Activated T-helper 2 cell treated with anti-CD3 and anti-CD28 coated beads, Interferon-gamma antibody, Interleukin-2, Interleukin-4, amounts not matched to agents 10 μg/mL and 5 μg/mL and 100 μg/mL, durations not matched to agents 14 hours and 24 hours and 36 hours (primary cell): ENCODE measurements around the gene PLEKHG1. TPM values are rescaled to one million over a fixed set of nuclear protein-coding genes. Genes with fewer than 3 reads are reported as not detected.

Experiments
- DNase-seq: peaks from one replicate; pipeline ENCODE4 v3.0.0; 2021; ENCODE audit warnings: low spot score
- H3K27ac Mint-ChIP-seq: one replicate; pipeline ENCODE4 v1.8.0; 2021; ENCODE audit warnings: mixed read lengths
- H3K27me3 Mint-ChIP-seq: one replicate; pipeline ENCODE4 v1.8.0; 2021; ENCODE audit warnings: low read depth, mixed read lengths
- H3K36me3 Mint-ChIP-seq: one replicate; pipeline ENCODE4 v1.8.0; 2021; ENCODE audit warnings: low read depth, mixed read lengths
- H3K4me1 Mint-ChIP-seq: one replicate; pipeline ENCODE4 v1.8.0; 2021; ENCODE audit warnings: low read depth, mixed read lengths
- H3K4me3 Mint-ChIP-seq: one replicate; pipeline ENCODE4 v1.8.0; 2021; ENCODE audit warnings: low read depth, mild to moderate bottlenecking, moderate library complexity, mixed read lengths
- H3K9me3 Mint-ChIP-seq: one replicate; pipeline ENCODE4 v1.8.0; 2021; ENCODE audit warnings: mixed read lengths
- intact Hi-C: fragments of 100-400 bp; cut with micrococcal nuclease; formaldehyde crosslinking; loops from one replicate; pipeline ENCODE4 v1.15.1; 2023
- total RNA-seq: library from RNA; stranded (reverse); gene quantifications from 2 replicates; pipeline ENCODE4 v1.2.3, GENCODE V29; 2022

Gene PLEKHG1
- total RNA-seq, 1 donor from 2014 or later: 1.8 TPM

DNA sequence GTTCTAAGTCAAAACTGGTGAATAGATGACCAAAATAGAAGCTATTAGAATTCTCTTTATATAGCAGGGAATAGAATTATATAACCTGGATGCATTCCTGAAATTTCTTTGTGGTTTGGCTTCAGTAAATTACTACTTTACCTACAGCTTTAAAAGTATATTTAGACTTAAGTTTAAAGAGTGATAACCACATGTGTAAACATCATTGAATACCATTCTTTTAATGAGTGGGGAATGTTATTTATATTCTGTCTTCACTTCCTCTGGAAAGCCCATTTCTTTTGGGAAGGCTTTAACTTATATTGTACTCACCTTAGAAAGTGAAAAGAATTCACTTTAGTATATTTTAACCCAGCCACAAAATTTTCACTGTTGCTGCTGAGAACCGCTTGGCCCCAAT, 39.1 kb downstream of the PLEKHG1 start:
- H3K27ac Mint-ChIP-seq: no peak overlapping the region
- intact Hi-C loops: no loop called here
- H3K9me3 Mint-ChIP-seq: no peaks in the 10 kb centered on the region
- no peak overlapping the region for H3K4me3 Mint-ChIP-seq
- no peaks in the 10 kb centered on the region for H3K36me3 Mint-ChIP-seq
- H3K4me1 Mint-ChIP-seq: peaks cover 8% of the 10 kb centered on the region
- no peak for DNase-seq
- H3K27me3 Mint-ChIP-seq: peaks cover 16% of the 10 kb centered on the region

DNA sequence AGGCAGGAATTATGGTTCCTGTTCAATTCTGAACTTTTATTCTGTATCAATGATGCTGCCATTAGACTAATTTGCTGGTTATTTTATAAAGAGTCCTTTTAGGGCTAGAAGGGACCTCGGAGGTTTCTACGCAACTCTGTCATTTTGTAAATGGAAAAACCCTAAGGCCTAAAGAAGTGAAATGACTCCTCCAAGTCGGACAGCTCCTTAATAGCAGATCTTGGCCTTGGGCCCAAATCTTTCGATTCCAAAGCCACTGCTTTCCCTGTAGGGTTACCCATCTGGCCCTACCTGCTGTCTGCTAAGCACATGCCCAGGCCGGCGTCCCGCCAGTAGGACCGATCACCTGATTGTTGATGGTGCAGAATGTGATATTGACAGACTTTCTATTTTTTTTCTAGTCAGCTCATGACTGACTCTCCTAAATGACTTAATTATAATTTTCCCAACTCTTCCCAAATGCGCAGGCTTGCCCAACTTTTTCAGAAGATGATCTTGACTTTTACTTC, 40.2 kb downstream of the PLEKHG1 start:
- Mint-ChIP-seq H3K27ac (no peak overlapping the region), H3K4me3 (no peak overlapping the region), H3K27me3 (peaks cover 14% of the 10 kb centered on the region), H3K36me3 (no peaks in the 10 kb centered on the region), H3K9me3 (no peaks in the 10 kb centered on the region), H3K4me1 (peaks cover 8% of the 10 kb centered on the region)
- no peak for DNase-seq
- intact Hi-C loops: no loop called here

DNA sequence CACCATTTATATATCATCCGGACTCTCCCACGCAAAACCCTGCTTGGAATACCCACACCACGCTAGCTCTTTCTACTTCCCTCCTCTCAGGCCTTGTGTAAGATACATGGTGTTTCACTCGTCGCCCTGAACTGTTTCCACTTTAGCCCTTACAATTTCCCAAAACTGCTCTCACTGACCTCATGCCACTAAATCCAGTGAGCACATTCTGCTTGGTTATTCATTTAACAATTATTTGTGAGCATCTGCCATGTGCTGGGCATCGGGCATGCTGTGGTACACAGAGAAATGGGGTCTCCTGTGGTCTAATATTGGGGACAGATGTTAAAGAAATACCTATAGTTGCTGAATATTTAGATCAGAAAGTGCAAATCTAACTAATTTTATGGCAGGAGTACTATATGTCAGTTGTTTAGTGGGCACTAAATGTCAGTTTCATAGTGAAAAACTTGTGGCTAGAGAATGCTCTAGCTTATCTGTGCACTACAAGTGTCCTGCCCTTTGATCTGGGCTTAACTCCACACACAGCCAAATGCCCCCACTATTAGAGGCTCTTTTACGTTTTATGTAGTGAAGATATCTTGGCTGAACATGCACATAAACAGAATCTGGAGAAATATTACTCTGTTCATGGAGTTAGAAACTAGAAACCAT, 41.0 kb downstream of the PLEKHG1 start:
- intact Hi-C loops: no loop called here
- Mint-ChIP-seq H3K36me3 (no peaks in the 10 kb centered on the region), H3K27me3 (peaks cover 18% of the 10 kb centered on the region), H3K9me3 (no peaks in the 10 kb centered on the region), H3K27ac (no peak overlapping the region), H3K4me3 (no peak overlapping the region), H3K4me1 (peaks cover 8% of the 10 kb centered on the region)
- DNase-seq: no peak

DNA sequence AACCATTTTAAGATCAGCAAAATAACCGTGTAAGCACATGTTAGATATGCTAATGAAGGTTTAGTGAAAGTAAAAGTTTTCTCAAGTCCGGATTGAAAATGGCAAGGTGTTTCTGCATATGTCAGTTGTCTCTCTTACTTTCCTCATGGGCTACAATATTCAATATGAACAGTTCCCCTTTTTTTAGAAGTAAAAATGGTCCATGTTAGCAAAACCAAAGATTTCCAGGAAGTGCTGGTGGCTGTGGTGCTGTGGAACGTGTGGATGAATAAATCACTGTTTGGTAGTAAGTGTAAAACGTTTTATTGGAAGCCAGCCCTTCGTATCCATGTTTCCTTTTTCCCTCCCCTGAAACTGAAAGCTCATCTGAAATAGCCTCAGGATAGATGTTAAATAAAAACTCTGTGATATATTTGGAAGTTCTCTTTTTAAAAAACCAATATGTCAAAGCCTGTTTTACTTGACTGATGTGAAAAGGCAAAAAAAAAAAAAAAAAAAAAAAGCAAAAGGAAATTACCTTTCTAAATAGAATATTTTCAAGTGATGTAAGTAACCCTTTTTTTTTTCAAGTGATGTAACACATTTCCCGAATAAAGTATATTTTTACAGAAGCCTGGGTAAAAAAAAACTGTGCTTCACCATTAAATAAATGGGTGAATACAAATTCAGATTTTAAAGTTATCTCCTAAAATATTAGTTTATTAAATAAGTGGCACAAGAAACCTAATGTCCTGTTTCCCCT, 41.9 kb downstream of the PLEKHG1 start:
- H3K4me1 Mint-ChIP-seq: peaks cover 8% of the 10 kb centered on the region
- H3K36me3 Mint-ChIP-seq: no peaks in the 10 kb centered on the region
- no peak overlapping the region for H3K4me3 Mint-ChIP-seq
- no peak overlapping the region for H3K27ac Mint-ChIP-seq
- intact Hi-C loops: no loop called here
- DNase-seq: no peak
- H3K27me3 Mint-ChIP-seq: peaks cover 24% of the 10 kb centered on the region
- H3K9me3 Mint-ChIP-seq: no peaks in the 10 kb centered on the region

DNA sequence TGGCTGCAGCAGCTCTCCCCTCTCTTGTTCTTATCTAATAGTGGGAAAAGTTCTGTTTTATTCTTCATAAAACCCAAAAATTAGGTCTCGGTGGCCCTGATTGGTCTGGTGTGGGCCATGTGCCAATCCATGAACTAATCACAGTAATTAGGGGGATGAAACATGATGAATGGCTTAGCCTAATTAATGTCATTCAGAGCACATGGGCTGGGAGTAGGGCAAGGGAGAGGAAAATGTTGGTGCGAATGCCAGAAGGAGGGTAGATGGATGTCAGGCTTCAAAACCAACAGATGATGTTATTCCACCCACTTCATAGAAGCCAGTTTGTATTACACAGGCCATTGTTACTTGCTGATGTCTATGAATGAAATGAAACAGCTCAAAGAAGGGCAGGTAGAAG, 46.5 kb downstream of the PLEKHG1 start:
- intact Hi-C loops: no loop called here
- no peak overlapping the region for H3K4me3 Mint-ChIP-seq
- peaks cover 4% of the 10 kb centered on the region for H3K4me1 Mint-ChIP-seq
- H3K27ac Mint-ChIP-seq: no peak overlapping the region
- peaks cover 15% of the 10 kb centered on the region for H3K27me3 Mint-ChIP-seq
- no peaks in the 10 kb centered on the region for H3K9me3 Mint-ChIP-seq
- H3K36me3 Mint-ChIP-seq: no peaks in the 10 kb centered on the region
- no peak for DNase-seq

DNA sequence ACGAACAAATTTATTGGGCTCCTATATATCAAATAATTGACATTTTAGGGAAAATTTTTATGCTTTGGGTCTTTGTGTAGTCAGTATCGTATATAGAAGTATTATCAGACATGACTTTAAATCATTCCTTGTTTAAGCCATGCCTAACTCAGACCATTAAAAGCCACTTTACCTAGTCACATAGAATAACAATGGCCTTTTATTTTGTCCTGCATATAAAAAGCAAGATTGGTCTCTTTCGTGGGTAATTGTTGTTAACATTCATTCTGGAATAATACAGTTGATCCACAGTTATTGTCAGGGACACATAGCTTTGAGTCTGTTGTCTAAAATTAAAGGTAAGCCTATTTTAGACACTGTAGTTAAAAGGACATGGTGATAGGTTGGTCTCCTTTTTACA, 47.4 kb downstream of the PLEKHG1 start:
- no peak overlapping the region for H3K4me3 Mint-ChIP-seq
- peaks cover 15% of the 10 kb centered on the region for H3K27me3 Mint-ChIP-seq
- DNase-seq: no peak
- intact Hi-C loops: no loop called here
- H3K4me1 Mint-ChIP-seq: no peaks in the 10 kb centered on the region
- no peaks in the 10 kb centered on the region for H3K36me3 Mint-ChIP-seq
- no peaks in the 10 kb centered on the region for H3K9me3 Mint-ChIP-seq
- H3K27ac Mint-ChIP-seq: no peak overlapping the region

Other genes starting within 250 kb of the PLEKHG1 start
- gene IYD, start 230.9 kb upstream of the PLEKHG1 start, total RNA-seq: not detected in 2 replicates